ENCODE results near the gene AUNIP.

The AUNIP gene

GRCh38 chr1:25906644-25907300 is 47.5 kb upstream of the AUNIP start:
- DNase-seq = peak; percentile 68 to 76
- Histone ChIP-seq H3K27me3 (ENCODE audit: insufficient read depth, low read length) (no peaks in the 10 kb centered on the region), H3K14ac (ENCODE audit: low read length) (peak overlapping the region; percentile 78), H4K12ac (ENCODE audit: low read depth, low read length) (peak overlapping the region; percentile 95), H3K36me3 (ENCODE audit: control insufficient read depth in 1 of 2, insufficient read depth in 2 of 2, low read length in 2 of 2) (peaks cover under 1 to 10% of the 10 kb centered on the region in 2 experiments), H3K4me2 (ENCODE audit: low read length) (peak overlapping the region; percentile 96), H3K9me3 (ENCODE audit: insufficient read depth, low read depth, low read length) (no peaks in the 10 kb centered on the region), H2BK12ac (ENCODE audit: low read length) (peak overlapping the region; percentile 61), H2AK5ac (ENCODE audit: low read length) (peak overlapping the region; percentile 42), H3K9ac (ENCODE audit: low read length) (peak overlapping the region; percentile 79), H4K91ac (ENCODE audit: low read depth, low read length) (peak overlapping the region; percentile 76), H3K18ac (ENCODE audit: low read length) (peak overlapping the region; percentile 66), H2BK5ac (ENCODE audit: low read depth, low read length, poor library complexity) (no peak overlapping the region), H3K4me3 (ENCODE audit: low read depth, low read length) (peak overlapping the region; percentile 77), H3K27ac (ENCODE audit: low read depth, low read length) (no peak overlapping the region), H3K79me1 (ENCODE audit: low read length) (peaks cover 10% of the 10 kb centered on the region), H2AFZ (ENCODE audit: insufficient read depth, low read length, poor library complexity) (peak overlapping the region; percentile 91), H4K8ac (ENCODE audit: low read depth, low read length) (peak overlapping the region; percentile 95), H3K79me2 (ENCODE audit: control insufficient read depth, insufficient read depth, low read length, poor library complexity) (peaks cover 14% of the 10 kb centered on the region), H2BK120ac (ENCODE audit: insufficient read depth, low read length, poor library complexity) (peak overlapping the region; percentile 73), H3K4me1 (ENCODE audit: control insufficient read depth in 1 of 2, insufficient read depth in 2 of 2, low read length in 2 of 2) (peaks cover 4 to 12% of the 10 kb centered on the region in 2 experiments), H3K23ac (ENCODE audit: low read length) (no peak overlapping the region), H3K4ac (ENCODE audit: low read depth, low read length) (peak overlapping the region; percentile 42)
- no CpG with 5 or more reads among the region's 34 CpGs for WGBS (ENCODE audit: extremely low coverage, insufficient coverage, insufficient read length)

GRCh38 chr1:25905680-25906643 is 46.7 kb upstream of the AUNIP start, which contains the start of gene STMN1:
Gene STMN1, minus strand, starts transcription at chr1:25906419. Its CDS starts 1,743 bp downstream, at chr1:25904676.
- Histone ChIP-seq H3K36me3 (ENCODE audit: control insufficient read depth in 1 of 2, insufficient read depth in 2 of 2, low read length in 2 of 2) (peaks cover 5 to 17% of the 10 kb centered on the region in 2 experiments), H3K27me3 (ENCODE audit: insufficient read depth, low read length) (no peaks in the 10 kb centered on the region), H2BK12ac (ENCODE audit: low read length) (peak within 1 kb of the TSS; percentile 61), H4K12ac (ENCODE audit: low read depth, low read length) (peak within 1 kb of the TSS; percentile 95), H3K4me3 (ENCODE audit: low read depth, low read length) (peak within 1 kb of the TSS; percentile 96), H3K18ac (ENCODE audit: low read length) (peak within 1 kb of the TSS; percentile 96), H3K79me1 (ENCODE audit: low read length) (peaks cover 10% of the 10 kb centered on the region), H3K4me2 (ENCODE audit: low read length) (peak within 1 kb of the TSS; percentile 96), H3K27ac (ENCODE audit: low read depth, low read length) (peak within 1 kb of the TSS; percentile 91), H3K9ac (ENCODE audit: low read length) (peak within 1 kb of the TSS; percentile 98), H3K4ac (ENCODE audit: low read depth, low read length) (peak within 1 kb of the TSS; percentile 98), H2AFZ (ENCODE audit: insufficient read depth, low read length, poor library complexity) (peak within 1 kb of the TSS; percentile 91), H3K4me1 (ENCODE audit: control insufficient read depth in 1 of 2, insufficient read depth in 2 of 2, low read length in 2 of 2) (peaks cover 4 to 12% of the 10 kb centered on the region in 2 experiments), H3K23ac (ENCODE audit: low read length) (no peak within 1 kb of the TSS), H3K14ac (ENCODE audit: low read length) (peak within 1 kb of the TSS; percentile 92), H2BK120ac (ENCODE audit: insufficient read depth, low read length, poor library complexity) (peak within 1 kb of the TSS; percentile 85), H4K91ac (ENCODE audit: low read depth, low read length) (peak within 1 kb of the TSS; percentile 97), H2AK5ac (ENCODE audit: low read length) (peak within 1 kb of the TSS; percentile 67), H3K79me2 (ENCODE audit: control insufficient read depth, insufficient read depth, low read length, poor library complexity) (peaks cover 14% of the 10 kb centered on the region), H3K9me3 (ENCODE audit: insufficient read depth, low read depth, low read length) (no peaks in the 10 kb centered on the region), H2BK5ac (ENCODE audit: low read depth, low read length, poor library complexity) (peak within 1 kb of the TSS; percentile 94), H4K8ac (ENCODE audit: low read depth, low read length) (peak within 1 kb of the TSS; percentile 95)
- no CpG with 5 or more reads among the region's 102 CpGs for whole genome bisulfite sequencing (ENCODE audit: extremely low coverage, insufficient coverage, insufficient read length)
- peak; percentile 53 to 78 for DNase-seq

- Histone ChIP-seq H2BK12ac (ENCODE audit: low read length) (no peak overlapping the region), H3K23ac (ENCODE audit: low read length) (no peak overlapping the region), H3K4me1 (ENCODE audit: control insufficient read depth in 1 of 2, insufficient read depth in 2 of 2, low read length in 2 of 2) (peaks cover 4 to 12% of the 10 kb centered on the region in 2 experiments), H4K12ac (ENCODE audit: low read depth, low read length) (no peak overlapping the region), H3K4ac (ENCODE audit: low read depth, low read length) (peak overlapping the region; percentile 68), H4K8ac (ENCODE audit: low read depth, low read length) (peak overlapping the region; percentile 90), H4K91ac (ENCODE audit: low read depth, low read length) (no peak overlapping the region), H2AFZ (ENCODE audit: insufficient read depth, low read length, poor library complexity) (no peak overlapping the region), H3K27me3 (ENCODE audit: insufficient read depth, low read length) (no peaks in the 10 kb centered on the region), H3K4me2 (ENCODE audit: low read length) (peak overlapping the region; percentile 96), H2BK5ac (ENCODE audit: low read depth, low read length, poor library complexity) (no peak overlapping the region), H3K79me1 (ENCODE audit: low read length) (peaks cover 10% of the 10 kb centered on the region), H2AK5ac (ENCODE audit: low read length) (no peak overlapping the region), H3K14ac (ENCODE audit: low read length) (no peak overlapping the region), H3K4me3 (ENCODE audit: low read depth, low read length) (peak overlapping the region; percentile 96), H3K27ac (ENCODE audit: low read depth, low read length) (no peak overlapping the region), H2BK120ac (ENCODE audit: insufficient read depth, low read length, poor library complexity) (no peak overlapping the region), H3K79me2 (ENCODE audit: control insufficient read depth, insufficient read depth, low read length, poor library complexity) (peaks cover 14% of the 10 kb centered on the region), H3K9me3 (ENCODE audit: insufficient read depth, low read depth, low read length) (no peaks in the 10 kb centered on the region), H3K36me3 (ENCODE audit: control insufficient read depth in 1 of 2, insufficient read depth in 2 of 2, low read length in 2 of 2) (peaks cover 8 to 22% of the 10 kb centered on the region in 2 experiments), H3K18ac (ENCODE audit: low read length) (no peak overlapping the region), H3K9ac (ENCODE audit: low read length) (peak overlapping the region; percentile 71)
- WGBS (ENCODE audit: extremely low coverage, insufficient coverage, insufficient read length) = no CpG with 5 or more reads among the region's 34 CpGs
- peak; percentile 67 to 84 for DNase-seq
Measured at GRCh38 chr1:25904943-25905679, 45.9 kb upstream of the AUNIP start.

- no peak for DNase-seq
- no peak overlapping the region for H3K9ac ChIP-seq (ENCODE audit: low read length)
- H3K4me2 ChIP-seq (ENCODE audit: low read length) = peak overlapping the region; percentile 57
- no peak overlapping the region for H3K4me3 ChIP-seq (ENCODE audit: low read depth, low read length)
- no peak overlapping the region for H3K23ac ChIP-seq (ENCODE audit: low read length)
- H4K91ac ChIP-seq (ENCODE audit: low read depth, low read length) = no peak overlapping the region
- H3K4me1 ChIP-seq (ENCODE audit: control insufficient read depth in 1 of 2, insufficient read depth in 2 of 2, low read length in 2 of 2) = peaks cover 4 to 12% of the 10 kb centered on the region in 2 experiments
- H3K27ac ChIP-seq (ENCODE audit: low read depth, low read length) = no peak overlapping the region
- H4K8ac ChIP-seq (ENCODE audit: low read depth, low read length) = no peak overlapping the region
- no peak overlapping the region for H2AK5ac ChIP-seq (ENCODE audit: low read length)
- no peaks in the 10 kb centered on the region for H3K27me3 ChIP-seq (ENCODE audit: insufficient read depth, low read length)
- H3K79me1 ChIP-seq (ENCODE audit: low read length) = peaks cover 10% of the 10 kb centered on the region
- H3K9me3 ChIP-seq (ENCODE audit: insufficient read depth, low read depth, low read length) = no peaks in the 10 kb centered on the region
- no peak overlapping the region for H4K12ac ChIP-seq (ENCODE audit: low read depth, low read length)
- no peak overlapping the region for H2BK12ac ChIP-seq (ENCODE audit: low read length)
- H2BK120ac ChIP-seq (ENCODE audit: insufficient read depth, low read length, poor library complexity) = no peak overlapping the region
- no peak overlapping the region for H2AFZ ChIP-seq (ENCODE audit: insufficient read depth, low read length, poor library complexity)
- H3K18ac ChIP-seq (ENCODE audit: low read length) = no peak overlapping the region
- no peak overlapping the region for H2BK5ac ChIP-seq (ENCODE audit: low read depth, low read length, poor library complexity)
- WGBS (ENCODE audit: extremely low coverage, insufficient coverage, insufficient read length) = no CpG with 5 or more reads among the region's 3 CpGs
- H3K4ac ChIP-seq (ENCODE audit: low read depth, low read length) = peak overlapping the region; percentile 91
- H3K79me2 ChIP-seq (ENCODE audit: control insufficient read depth, insufficient read depth, low read length, poor library complexity) = peaks cover 14% of the 10 kb centered on the region
- peaks cover 9 to 31% of the 10 kb centered on the region in 2 experiments for H3K36me3 ChIP-seq (ENCODE audit: control insufficient read depth in 1 of 2, insufficient read depth in 2 of 2, low read length in 2 of 2)
- no peak overlapping the region for H3K14ac ChIP-seq (ENCODE audit: low read length)
Measured at GRCh38 chr1:25903986-25904385, 44.7 kb upstream of the AUNIP start.
